ENCODE data around the gene DZIP3. TPM values are rescaled to one million over a fixed set of nuclear protein-coding genes. Genes with fewer than 3 reads are reported as not detected.

DZIP3 gene
- total RNA-seq, 3 donors from 2014 or later: 2.4 to 2.7 (median 2.6) TPM

DNA sequence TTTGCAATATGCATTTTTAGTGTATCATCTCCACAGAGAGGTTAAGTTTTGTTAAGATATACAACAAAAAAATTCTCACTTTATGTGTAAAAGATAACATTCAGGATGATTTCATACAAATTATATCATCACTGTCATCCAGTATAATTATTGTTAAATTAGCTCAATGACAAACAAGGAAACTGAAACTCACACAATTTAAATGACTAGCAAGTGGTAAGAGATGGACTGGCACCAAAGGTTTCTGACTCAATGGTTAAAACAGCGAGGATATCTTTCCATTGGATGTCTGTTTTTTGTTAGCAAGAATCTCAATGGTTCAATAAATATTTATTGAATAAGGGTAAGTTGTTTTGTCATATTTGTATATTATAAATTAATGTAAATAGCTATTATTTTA, 22.9 kb upstream of the DZIP3 start:
- ATAC-seq (no peak), DNase-seq (no peak)
- H3K9me3 Mint-ChIP-seq: no peaks in the 10 kb centered on the region
- H3K36me3 Mint-ChIP-seq (ENCODE audit: insufficient read depth): peaks cover 8% of the 10 kb centered on the region
- H3K27me3 Mint-ChIP-seq (ENCODE audit: low read depth): no peaks in the 10 kb centered on the region
- H3K4me1 Mint-ChIP-seq (ENCODE audit: low read depth): peaks cover 3% of the 10 kb centered on the region
- H3K4me3 Mint-ChIP-seq: no peak overlapping the region

DNA sequence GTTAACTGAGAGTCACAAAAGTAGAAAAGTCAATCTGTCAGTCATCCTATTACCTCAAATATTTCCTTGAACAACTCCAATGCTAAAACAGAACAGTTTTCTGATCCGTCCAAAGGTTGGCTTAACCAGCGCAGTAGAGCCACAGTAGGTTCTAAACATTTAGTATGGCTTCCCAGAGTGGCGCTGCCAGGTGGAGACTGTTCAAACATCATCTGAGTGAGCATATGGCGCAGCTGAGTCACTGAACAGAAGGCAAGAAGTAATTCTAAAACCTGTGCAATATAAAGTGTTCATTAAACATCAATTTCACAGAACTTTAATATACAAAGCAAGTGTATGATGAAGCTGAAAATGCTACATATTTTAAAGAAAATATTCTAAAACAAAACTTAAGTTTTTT, 20.2 kb upstream of the DZIP3 start:
- H3K9me3 Mint-ChIP-seq: peaks cover 6% of the 10 kb centered on the region
- peaks cover 20% of the 10 kb centered on the region for H3K36me3 Mint-ChIP-seq (ENCODE audit: insufficient read depth)
- ATAC-seq: no peak
- DNase-seq: no peak
- peaks cover 3% of the 10 kb centered on the region for H3K4me1 Mint-ChIP-seq (ENCODE audit: low read depth)
- no peaks in the 10 kb centered on the region for H3K27me3 Mint-ChIP-seq (ENCODE audit: low read depth)
- no peak overlapping the region for H3K4me3 Mint-ChIP-seq

DNA sequence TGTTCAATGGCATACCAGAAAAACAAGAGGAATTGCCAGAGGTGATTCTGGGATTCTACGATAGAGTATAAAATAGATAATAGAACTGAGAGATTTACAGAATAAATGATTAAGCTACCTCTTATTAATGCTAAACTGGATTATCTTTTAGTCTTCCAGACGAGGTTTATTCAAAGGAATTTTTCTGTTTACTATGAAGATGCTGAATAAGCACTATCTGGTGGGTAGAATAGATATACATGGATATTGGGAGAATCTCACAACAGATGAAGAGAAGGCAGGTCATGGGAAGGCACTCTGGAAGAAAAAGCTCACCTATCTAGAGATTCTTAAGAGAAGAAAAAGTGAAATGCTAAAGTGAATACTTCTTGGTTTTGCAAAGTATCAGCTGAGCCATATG, 11.5 kb upstream of the DZIP3 start:
- DNase-seq (no peak), ATAC-seq (no peak)
- Mint-ChIP-seq H3K36me3 (ENCODE audit: insufficient read depth) (peaks cover 12% of the 10 kb centered on the region), H3K9me3 (peaks cover 5% of the 10 kb centered on the region), H3K27me3 (ENCODE audit: low read depth) (no peaks in the 10 kb centered on the region), H3K4me3 (no peak overlapping the region), H3K4me1 (ENCODE audit: low read depth) (no peaks in the 10 kb centered on the region)

DNA sequence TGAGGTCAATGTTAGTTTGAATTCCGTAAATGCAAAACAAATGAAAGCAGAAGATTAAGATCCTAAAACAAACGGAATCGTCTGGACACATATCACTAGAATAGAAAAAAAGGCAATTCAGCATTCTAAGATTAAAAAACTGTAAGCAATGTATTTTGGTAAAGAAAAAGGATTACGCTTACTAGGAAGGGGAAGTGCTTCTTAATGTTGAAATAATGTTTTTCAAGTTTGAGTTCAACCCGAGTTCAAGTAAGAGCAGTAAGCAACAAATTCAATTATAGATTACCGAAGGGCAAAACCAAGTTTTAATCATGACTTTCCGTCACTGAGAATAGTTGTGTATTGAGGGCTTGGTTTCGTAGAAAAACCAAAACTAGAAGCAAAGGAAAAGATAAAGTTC, 921 bp upstream of the DZIP3 start:
- H3K4me1 Mint-ChIP-seq (ENCODE audit: low read depth): peaks cover 30% of the 10 kb centered on the region
- no peak for ATAC-seq
- no peaks in the 10 kb centered on the region for H3K9me3 Mint-ChIP-seq
- H3K4me3 Mint-ChIP-seq: peak overlapping the region; percentile 96
- DNase-seq: no peak
- no peaks in the 10 kb centered on the region for H3K36me3 Mint-ChIP-seq (ENCODE audit: insufficient read depth)
- no peaks in the 10 kb centered on the region for H3K27me3 Mint-ChIP-seq (ENCODE audit: low read depth)

DNA sequence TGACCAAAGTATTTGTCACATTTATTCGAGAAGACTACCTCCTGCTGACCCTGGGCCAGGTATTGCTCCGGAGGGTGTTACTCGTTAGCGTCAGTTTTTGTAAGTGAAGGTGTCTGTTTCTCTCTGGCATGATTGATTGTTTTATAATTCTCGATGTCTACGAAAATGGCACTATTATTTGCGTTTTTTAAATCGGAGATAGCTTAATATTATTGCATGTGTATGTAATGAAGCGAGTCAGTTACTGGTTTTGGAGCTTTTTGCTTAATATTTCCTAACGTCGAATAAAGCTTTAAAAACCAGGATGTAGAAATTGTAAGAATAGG, 439 bp downstream of the DZIP3 start:
- Mint-ChIP-seq H3K36me3 (ENCODE audit: insufficient read depth) (no peaks in the 10 kb centered on the region), H3K4me3 (peak overlapping the region; percentile 96), H3K4me1 (ENCODE audit: low read depth) (peaks cover 32% of the 10 kb centered on the region)

DNA sequence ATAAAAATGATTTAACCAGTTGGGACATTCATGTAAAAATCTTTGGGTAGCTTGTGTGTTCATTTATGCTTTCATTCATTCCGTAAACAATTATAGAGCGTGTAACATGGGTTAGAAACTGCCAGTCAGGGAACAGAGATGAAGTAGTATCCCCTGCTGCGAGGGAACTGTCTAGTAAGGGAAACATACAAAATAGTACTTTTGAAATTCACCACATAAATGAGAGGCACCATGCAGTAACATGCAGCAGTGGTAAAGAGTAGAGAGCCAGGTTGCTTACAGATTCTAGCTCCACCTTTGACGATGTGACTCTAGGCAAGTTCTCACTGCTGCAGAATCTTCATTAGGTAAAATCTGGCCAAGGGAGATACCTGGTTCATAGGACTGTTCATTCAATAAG, 938 bp downstream of the DZIP3 start:
- peaks cover 32% of the 10 kb centered on the region for H3K4me1 Mint-ChIP-seq (ENCODE audit: low read depth)
- DNase-seq: no peak
- peak overlapping the region; percentile 96 for H3K4me3 Mint-ChIP-seq
- no peaks in the 10 kb centered on the region for H3K27me3 Mint-ChIP-seq (ENCODE audit: low read depth)
- H3K9me3 Mint-ChIP-seq: no peaks in the 10 kb centered on the region
- no peak for ATAC-seq
- no peaks in the 10 kb centered on the region for H3K36me3 Mint-ChIP-seq (ENCODE audit: insufficient read depth)

More for the DNA sequence above, 439 bp downstream of the DZIP3 start:
- Mint-ChIP-seq H3K9me3 (no peaks in the 10 kb centered on the region), H3K27me3 (ENCODE audit: low read depth) (no peaks in the 10 kb centered on the region)
- ATAC-seq: no peak
- no peak for DNase-seq

DNA sequence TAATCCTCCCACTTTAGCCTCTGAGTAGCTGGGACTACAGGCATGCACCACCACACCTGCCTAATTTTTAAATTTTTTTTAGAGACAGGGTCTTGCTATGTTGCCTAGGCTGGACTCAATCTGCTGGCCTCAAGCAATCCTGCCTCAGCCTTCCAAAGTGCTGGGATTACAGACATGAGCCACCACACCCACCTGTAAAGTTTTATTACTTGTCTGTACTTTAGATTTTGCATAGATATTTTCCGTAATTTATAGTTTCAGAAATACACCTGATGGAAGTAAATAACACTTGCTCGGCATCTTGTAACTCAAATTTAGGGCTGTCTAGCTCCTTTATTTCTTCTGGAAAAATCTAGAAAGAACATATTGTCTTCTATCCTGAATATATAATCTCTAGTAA, 5.8 kb downstream of the DZIP3 start:
- no peaks in the 10 kb centered on the region for H3K9me3 Mint-ChIP-seq
- H3K4me1 Mint-ChIP-seq (ENCODE audit: low read depth): peaks cover 34% of the 10 kb centered on the region
- no peak overlapping the region for H3K4me3 Mint-ChIP-seq
- H3K36me3 Mint-ChIP-seq (ENCODE audit: insufficient read depth): no peaks in the 10 kb centered on the region
- no peaks in the 10 kb centered on the region for H3K27me3 Mint-ChIP-seq (ENCODE audit: low read depth)
- DNase-seq (no peak), ATAC-seq (no peak)

DNA sequence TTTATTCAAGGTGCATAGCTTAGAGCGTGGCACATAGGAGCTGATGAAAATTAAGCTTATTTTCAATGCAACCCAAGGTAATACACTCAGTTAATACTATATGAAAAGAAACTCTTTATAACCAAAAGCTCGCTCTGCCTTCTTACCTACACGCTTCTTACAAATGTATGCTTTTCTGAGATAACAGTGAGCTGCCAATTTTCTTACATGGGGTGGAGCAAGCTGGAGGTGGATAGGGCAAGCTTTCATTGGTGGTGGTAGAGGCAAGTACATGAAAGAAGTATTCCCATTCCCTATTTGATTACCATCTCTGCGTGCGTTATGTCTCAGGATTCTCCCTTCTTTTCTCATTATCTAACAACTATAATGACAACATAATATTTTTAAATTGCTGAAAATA, 8.9 kb downstream of the DZIP3 start:
- DNase-seq (no peak), ATAC-seq (no peak)
- H3K4me3 Mint-ChIP-seq: no peak overlapping the region
- peaks cover 37% of the 10 kb centered on the region for H3K4me1 Mint-ChIP-seq (ENCODE audit: low read depth)
- H3K36me3 Mint-ChIP-seq (ENCODE audit: insufficient read depth): no peaks in the 10 kb centered on the region
- no peaks in the 10 kb centered on the region for H3K9me3 Mint-ChIP-seq
- H3K27me3 Mint-ChIP-seq (ENCODE audit: low read depth): no peaks in the 10 kb centered on the region

DNA sequence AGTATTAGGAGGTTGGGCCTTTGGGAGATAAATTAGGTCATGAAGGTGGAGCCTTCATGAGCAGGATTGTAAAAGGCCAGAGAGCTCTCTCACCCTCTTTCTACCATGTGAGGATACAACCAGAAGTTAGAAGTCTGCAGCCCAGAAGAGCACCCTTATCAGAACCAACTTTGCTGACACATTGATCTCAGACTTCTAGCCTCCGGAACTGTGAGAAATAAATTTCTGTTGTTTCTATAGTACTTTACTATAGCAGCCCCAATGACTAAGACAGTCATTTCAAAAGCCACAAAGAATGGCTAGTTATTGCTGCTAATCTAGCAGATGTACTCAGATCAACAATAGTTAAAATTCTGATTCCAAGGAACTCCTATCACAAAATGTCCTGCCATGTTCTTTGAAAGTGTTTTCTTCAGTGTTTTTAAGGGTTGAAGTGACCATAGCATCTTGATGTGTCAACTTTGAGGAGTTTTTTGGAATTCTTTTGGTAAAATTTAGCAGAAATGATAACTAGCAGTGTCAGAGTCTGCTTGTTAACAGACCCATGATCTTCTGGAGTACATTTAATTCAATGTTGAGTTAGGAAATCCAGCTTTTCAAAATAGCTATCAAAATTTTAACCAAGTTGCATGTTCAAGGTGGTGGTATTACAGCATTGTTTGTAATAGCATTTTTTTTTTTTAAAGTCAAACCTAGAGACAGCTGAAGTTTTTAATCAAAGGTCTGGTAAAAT, 10.3 kb downstream of the DZIP3 start:
- Mint-ChIP-seq H3K36me3 (ENCODE audit: insufficient read depth) (no peaks in the 10 kb centered on the region), H3K27me3 (ENCODE audit: low read depth) (no peaks in the 10 kb centered on the region), H3K4me1 (ENCODE audit: low read depth) (peaks cover 50% of the 10 kb centered on the region), H3K9me3 (no peaks in the 10 kb centered on the region), H3K4me3 (no peak overlapping the region)
- peak; percentile 62 to 75 for ATAC-seq
- DNase-seq: no peak

DNA sequence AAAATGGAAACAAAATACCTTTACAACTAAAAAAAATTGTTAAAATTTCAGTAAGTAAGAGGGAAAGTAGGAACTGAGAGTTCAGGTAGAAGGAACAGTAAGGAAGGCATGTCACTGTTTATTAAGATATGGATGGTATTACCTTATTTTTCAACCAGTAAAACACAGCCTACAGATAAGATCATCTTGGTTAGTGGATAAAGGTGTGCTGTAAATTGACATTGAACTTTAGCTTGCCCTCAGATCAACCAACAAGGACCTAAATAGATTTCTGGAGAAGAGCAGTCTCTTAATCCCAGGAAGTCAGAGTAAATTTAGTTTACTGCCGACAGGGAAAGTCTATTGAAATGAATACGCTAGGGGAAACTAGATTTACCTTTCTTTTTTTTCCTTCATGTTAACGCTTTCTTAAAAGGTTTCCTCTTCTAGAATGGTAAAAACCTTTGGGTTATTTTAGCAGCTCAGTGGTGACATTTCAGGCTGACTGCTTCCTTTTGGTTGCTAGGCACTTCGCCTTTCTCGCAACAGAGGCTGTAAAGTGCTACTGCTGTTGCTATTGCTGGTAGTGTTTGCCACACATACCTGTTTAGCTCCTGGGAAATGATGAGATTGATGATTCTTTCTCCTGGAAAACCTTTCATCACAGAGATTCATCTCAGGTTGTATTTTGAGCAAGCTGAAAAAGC, 12.9 kb downstream of the DZIP3 start:
- Mint-ChIP-seq H3K4me3 (peak overlapping the region; percentile 77), H3K27me3 (ENCODE audit: low read depth) (no peaks in the 10 kb centered on the region), H3K9me3 (no peaks in the 10 kb centered on the region), H3K36me3 (ENCODE audit: insufficient read depth) (peaks cover 2% of the 10 kb centered on the region), H3K4me1 (ENCODE audit: low read depth) (peaks cover 56% of the 10 kb centered on the region)
- DNase-seq (peak; percentile 10), ATAC-seq (peak; percentile 56 to 65)

DNA sequence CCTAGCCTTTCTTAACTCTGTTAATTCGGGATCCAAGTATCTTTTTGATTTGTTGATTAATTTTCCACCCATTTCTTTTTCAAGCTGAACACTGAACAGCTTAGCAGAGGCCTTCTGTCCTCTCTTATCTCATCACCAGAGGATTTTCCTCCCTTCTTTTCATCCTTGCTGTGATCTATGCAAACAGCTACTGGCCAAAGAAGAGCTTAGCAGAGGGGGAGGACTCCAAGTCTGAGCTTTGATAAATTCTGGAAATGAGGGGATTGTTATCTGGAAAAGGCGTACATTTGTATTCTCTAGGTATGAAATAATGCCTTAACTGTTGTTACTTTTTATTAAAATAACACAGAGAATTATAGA, 13.4 kb downstream of the DZIP3 start:
- peak overlapping the region; percentile 77 for H3K4me3 Mint-ChIP-seq
- ATAC-seq (peak in 1 of 2 donors; percentile 9), DNase-seq (no peak)
- peaks cover 6% of the 10 kb centered on the region for H3K36me3 Mint-ChIP-seq (ENCODE audit: insufficient read depth)
- H3K27me3 Mint-ChIP-seq (ENCODE audit: low read depth): no peaks in the 10 kb centered on the region
- H3K9me3 Mint-ChIP-seq: no peaks in the 10 kb centered on the region
- peaks cover 55% of the 10 kb centered on the region for H3K4me1 Mint-ChIP-seq (ENCODE audit: low read depth)

DNA sequence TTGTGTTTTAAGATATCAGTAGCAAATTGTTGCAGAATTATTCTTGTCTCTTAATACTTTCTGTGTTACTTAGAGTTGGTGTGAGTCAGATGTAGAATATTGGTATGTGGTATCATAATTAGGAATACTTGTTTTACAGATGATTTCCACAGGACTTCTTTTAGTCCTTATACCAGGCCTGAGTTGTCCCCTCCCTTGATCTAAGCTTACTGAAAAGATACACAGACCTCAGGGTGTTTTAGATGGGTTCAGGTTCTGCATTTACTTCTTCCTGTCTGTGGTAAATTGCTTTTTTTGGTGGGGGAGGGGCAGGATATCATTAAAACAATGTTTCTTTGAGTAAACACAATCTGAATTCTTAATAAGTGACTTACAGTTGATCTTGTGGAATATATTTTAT, 14.2 kb downstream of the DZIP3 start:
- Mint-ChIP-seq H3K9me3 (no peaks in the 10 kb centered on the region), H3K4me1 (ENCODE audit: low read depth) (peaks cover 55% of the 10 kb centered on the region), H3K27me3 (ENCODE audit: low read depth) (no peaks in the 10 kb centered on the region), H3K36me3 (ENCODE audit: insufficient read depth) (peaks cover 7% of the 10 kb centered on the region), H3K4me3 (peak overlapping the region; percentile 77)
- no peak for DNase-seq
- ATAC-seq: peak in 1 of 2 donors; percentile 17

DNA sequence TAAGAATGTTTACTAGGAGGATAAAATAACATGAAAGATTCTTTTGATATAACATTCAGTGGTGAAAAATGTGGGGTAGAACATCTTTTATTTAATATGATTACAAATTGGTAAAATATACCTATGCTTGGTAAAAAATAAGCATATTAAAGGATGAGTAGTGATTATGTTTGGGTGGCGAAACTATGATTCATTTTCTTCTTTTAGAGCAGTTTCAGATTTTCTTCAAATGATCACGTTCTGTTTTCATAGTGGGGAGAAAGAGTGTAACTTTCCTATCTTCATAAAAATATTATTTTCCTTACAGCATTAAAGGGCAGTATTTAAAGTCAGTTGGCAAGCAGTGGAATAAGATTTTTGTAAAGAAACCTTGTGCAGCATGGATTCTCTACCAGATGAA, 15.5 kb downstream of the DZIP3 start:
- ATAC-seq: peak; percentile 29 to 55
- Mint-ChIP-seq H3K4me3 (no peak overlapping the region), H3K4me1 (ENCODE audit: low read depth) (peaks cover 50% of the 10 kb centered on the region), H3K9me3 (no peaks in the 10 kb centered on the region), H3K36me3 (ENCODE audit: insufficient read depth) (peaks cover 13% of the 10 kb centered on the region), H3K27me3 (ENCODE audit: low read depth) (no peaks in the 10 kb centered on the region)
- no peak for DNase-seq

DNA sequence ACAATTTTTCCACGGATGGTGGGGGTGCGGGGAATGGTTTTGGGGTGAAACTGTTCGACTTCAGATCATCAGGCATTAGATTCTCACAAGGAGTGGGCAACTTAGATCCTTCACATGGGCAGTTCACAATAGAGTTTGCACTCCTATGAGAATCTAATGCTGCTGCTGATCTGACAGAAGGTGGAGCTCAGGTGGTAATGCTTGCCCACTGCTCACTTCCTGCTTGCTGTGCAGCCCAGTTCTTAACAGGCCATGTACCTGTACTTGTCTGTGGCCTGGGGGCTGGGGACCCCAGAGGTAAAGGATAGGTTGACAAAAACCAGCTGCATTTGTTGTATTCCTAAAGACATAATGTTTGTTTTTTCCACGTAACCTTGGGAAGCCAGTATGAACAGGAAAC, 16.0 kb downstream of the DZIP3 start:
- Mint-ChIP-seq H3K4me3 (no peak overlapping the region), H3K36me3 (ENCODE audit: insufficient read depth) (peaks cover 13% of the 10 kb centered on the region), H3K4me1 (ENCODE audit: low read depth) (peaks cover 50% of the 10 kb centered on the region), H3K9me3 (no peaks in the 10 kb centered on the region), H3K27me3 (ENCODE audit: low read depth) (no peaks in the 10 kb centered on the region)
- ATAC-seq (no peak), DNase-seq (no peak)

DNA sequence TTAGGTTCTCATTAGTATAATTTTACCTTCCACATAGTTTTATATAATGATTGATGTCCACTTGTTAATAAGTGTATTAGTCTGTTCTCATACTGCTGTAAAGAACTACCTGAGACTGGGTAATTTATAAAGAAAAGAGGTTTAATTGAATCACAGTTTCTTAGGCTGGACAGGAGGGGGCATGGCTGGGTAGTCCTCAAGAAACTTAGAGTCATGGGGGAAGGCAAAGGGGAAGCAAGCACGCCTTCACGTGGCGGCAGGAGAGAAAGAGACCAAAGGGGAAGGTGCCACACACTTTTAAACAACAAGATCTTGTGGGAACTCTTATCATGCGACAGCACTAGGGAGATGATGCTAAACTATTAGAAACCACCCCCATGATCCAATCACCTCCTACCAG, 19.2 kb downstream of the DZIP3 start:
- H3K27me3 Mint-ChIP-seq (ENCODE audit: low read depth): no peaks in the 10 kb centered on the region
- peaks cover 27% of the 10 kb centered on the region for H3K4me1 Mint-ChIP-seq (ENCODE audit: low read depth)
- no peak overlapping the region for H3K4me3 Mint-ChIP-seq
- H3K9me3 Mint-ChIP-seq: no peaks in the 10 kb centered on the region
- DNase-seq (no peak), ATAC-seq (no peak)
- H3K36me3 Mint-ChIP-seq (ENCODE audit: insufficient read depth): peaks cover 16% of the 10 kb centered on the region

All from activated T-cell treated with anti-CD3 and anti-CD28 coated beads, Interleukin-2, amount 50 U/mL, for 4 hours (primary cell).